BE2C (cell line): ENCODE results near the gene HIVEP3.

Experiments
- DNase-seq: peaks from one replicate; pipeline ENCODE4 v3.0.0-alpha.2; 2020
- H3K27me3 ChIP-seq: fragments of 250-450 bp; sonication (Bioruptor Pico); 2 replicates; pipeline ENCODE4 v1.5.1; 2020; ENCODE audit warnings: mild to moderate bottlenecking
- H3K36me3 ChIP-seq: fragments of 250-450 bp; sonication (Bioruptor Pico); 2 replicates; pipeline ENCODE4 v1.5.1; 2020; ENCODE audit warnings: mild to moderate bottlenecking
- H3K4me1 ChIP-seq: fragments of 250-450 bp; sonication (Bioruptor Pico); 2 replicates; pipeline ENCODE4 v1.5.1; 2020
- H3K4me3 ChIP-seq: 2 replicates; pipeline ENCODE4 v1.5.1; 2011; ENCODE audit warnings: low read depth, low read length
- H3K9me3 ChIP-seq: fragments of 250-450 bp; sonication (Bioruptor Pico); 2 replicates; pipeline ENCODE4 v1.5.1; 2020
- CTCF ChIP-seq: IDR thresholded peaks from 2 replicates; pipeline ENCODE4 v1.5.1; 2012; ENCODE audit warnings: mild to moderate bottlenecking, low read depth, low read length

The HIVEP3 gene

GRCh38 chr1:41943717-41944116 is 25.0 kb upstream of the HIVEP3 start:
- TF ChIP-seq CTCF, result no peak
- Histone ChIP-seq H3K27me3 (no peaks in the 10 kb centered on the region), H3K4me3 (no peak overlapping the region), H3K9me3 (no peaks in the 10 kb centered on the region), H3K36me3 (no peaks in the 10 kb centered on the region), H3K4me1 (no peaks in the 10 kb centered on the region)
- DNase-seq, result no peak

GRCh38 chr1:41942278-41942677 is 23.6 kb upstream of the HIVEP3 start:
- no peak for TF ChIP-seq CTCF
- H3K36me3 ChIP-seq, result no peaks in the 10 kb centered on the region
- DNase-seq, result no peak

GRCh38 chr1:41941381-41941780 is 22.7 kb upstream of the HIVEP3 start:
- Histone ChIP-seq H3K4me3 (no peak overlapping the region), H3K36me3 (no peaks in the 10 kb centered on the region), H3K9me3 (no peaks in the 10 kb centered on the region), H3K27me3 (no peaks in the 10 kb centered on the region), H3K4me1 (no peaks in the 10 kb centered on the region)
- TF ChIP-seq CTCF, result no peak
- DNase-seq, result no peak

More at GRCh38 chr1:41942278-41942677, 23.6 kb upstream of the HIVEP3 start:
- Histone ChIP-seq H3K4me3 (no peak overlapping the region), H3K4me1 (no peaks in the 10 kb centered on the region), H3K9me3 (no peaks in the 10 kb centered on the region), H3K27me3 (no peaks in the 10 kb centered on the region)

- no peak overlapping the region for H3K4me3 ChIP-seq
- no peaks in the 10 kb centered on the region for H3K9me3 ChIP-seq
- no peaks in the 10 kb centered on the region for H3K27me3 ChIP-seq
- no peaks in the 10 kb centered on the region for H3K36me3 ChIP-seq
- TF ChIP-seq CTCF, result no peak
- no peaks in the 10 kb centered on the region for H3K4me1 ChIP-seq
- DNase-seq, result no peak
These were observed 20.5 kb upstream of the HIVEP3 start for GRCh38 chr1:41939194-41939593.

GRCh38 chr1:41936107-41936506 is 17.4 kb upstream of the HIVEP3 start:
- Histone ChIP-seq H3K9me3 (no peaks in the 10 kb centered on the region), H3K4me3 (no peak overlapping the region), H3K27me3 (no peaks in the 10 kb centered on the region), H3K36me3 (no peaks in the 10 kb centered on the region), H3K4me1 (no peaks in the 10 kb centered on the region)
- no peak for TF ChIP-seq CTCF
- no peak for DNase-seq

- Histone ChIP-seq H3K9me3 (no peaks in the 10 kb centered on the region), H3K4me1 (no peaks in the 10 kb centered on the region), H3K4me3 (no peak overlapping the region), H3K27me3 (no peaks in the 10 kb centered on the region), H3K36me3 (no peaks in the 10 kb centered on the region)
- no peak for DNase-seq
- no peak for TF ChIP-seq CTCF
These were observed 16.5 kb upstream of the HIVEP3 start for GRCh38 chr1:41935226-41935625.
